ENCODE data around the gene PTPN14. TPM values are rescaled to one million over a fixed set of nuclear protein-coding genes. Genes with fewer than 3 reads are reported as not detected.
"Not testable (repeated sequence)": the region's sequence is repeated elsewhere in the genome, so short reads cannot be mapped to it uniquely, and the experiment has no call there.

PTPN14 gene
- total RNA-seq, 6 donors from 2014 or later, result 15.4 to 42.9 (median 27.0) TPM

DNA sequence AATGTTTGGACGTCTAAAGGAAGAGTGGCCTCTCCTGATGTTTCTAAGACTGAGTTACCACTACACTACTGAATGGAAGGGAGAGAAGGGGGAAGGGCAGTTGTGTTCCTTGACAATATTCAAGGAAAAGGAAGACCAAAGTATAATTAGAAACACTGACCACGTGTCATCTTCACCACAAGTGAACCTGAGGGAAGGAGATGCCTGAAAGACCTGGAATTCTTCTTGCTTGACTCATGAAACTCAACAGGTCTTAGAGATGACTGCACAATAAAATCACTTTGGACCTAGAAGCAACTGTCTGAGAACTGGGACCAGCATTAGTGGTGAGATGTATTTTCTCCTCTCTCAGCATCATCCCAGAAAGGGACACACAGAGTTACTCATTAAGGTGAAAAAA is 56.7 kb downstream of the PTPN14 start:
- Histone ChIP-seq H3K9me3 (no peaks in the 10 kb centered on the region), H3K27ac (no peak overlapping the region), H3K27me3 (no peaks in the 10 kb centered on the region), H3K4me1 (peaks cover 0 to 6% (median 0%) of the 10 kb centered on the region in 4 donors), H3K4me3 (no peak overlapping the region), H3K36me3 (no peaks in the 10 kb centered on the region)
- 53 to 59% methylated on average over 2 of the region's 2 CpGs for WGBS, 2 donors
- no peak for ATAC-seq (ENCODE audit: low FRiP score in 2 of 2)
- DNase-seq, result no peak
- no peak for TF ChIP-seq POLR2A (IDR thresholded peaks at IDR 0.05)
- TF ChIP-seq POLR2AphosphoS5 (IDR thresholded peaks at IDR 0.05), result no peak
- TF ChIP-seq EP300 (IDR thresholded peaks at IDR 0.05), result no peak
- TF ChIP-seq, protein P1, sequence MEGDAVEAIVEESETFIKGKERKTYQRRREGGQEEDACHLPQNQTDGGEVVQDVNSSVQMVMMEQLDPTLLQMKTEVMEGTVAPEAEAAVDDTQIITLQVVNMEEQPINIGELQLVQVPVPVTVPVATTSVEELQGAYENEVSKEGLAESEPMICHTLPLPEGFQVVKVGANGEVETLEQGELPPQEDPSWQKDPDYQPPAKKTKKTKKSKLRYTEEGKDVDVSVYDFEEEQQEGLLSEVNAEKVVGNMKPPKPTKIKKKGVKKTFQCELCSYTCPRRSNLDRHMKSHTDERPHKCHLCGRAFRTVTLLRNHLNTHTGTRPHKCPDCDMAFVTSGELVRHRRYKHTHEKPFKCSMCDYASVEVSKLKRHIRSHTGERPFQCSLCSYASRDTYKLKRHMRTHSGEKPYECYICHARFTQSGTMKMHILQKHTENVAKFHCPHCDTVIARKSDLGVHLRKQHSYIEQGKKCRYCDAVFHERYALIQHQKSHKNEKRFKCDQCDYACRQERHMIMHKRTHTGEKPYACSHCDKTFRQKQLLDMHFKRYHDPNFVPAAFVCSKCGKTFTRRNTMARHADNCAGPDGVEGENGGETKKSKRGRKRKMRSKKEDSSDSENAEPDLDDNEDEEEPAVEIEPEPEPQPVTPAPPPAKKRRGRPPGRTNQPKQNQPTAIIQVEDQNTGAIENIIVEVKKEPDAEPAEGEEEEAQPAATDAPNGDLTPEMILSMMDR (IDR thresholded peaks at IDR 0.05), result no peak

DNA sequence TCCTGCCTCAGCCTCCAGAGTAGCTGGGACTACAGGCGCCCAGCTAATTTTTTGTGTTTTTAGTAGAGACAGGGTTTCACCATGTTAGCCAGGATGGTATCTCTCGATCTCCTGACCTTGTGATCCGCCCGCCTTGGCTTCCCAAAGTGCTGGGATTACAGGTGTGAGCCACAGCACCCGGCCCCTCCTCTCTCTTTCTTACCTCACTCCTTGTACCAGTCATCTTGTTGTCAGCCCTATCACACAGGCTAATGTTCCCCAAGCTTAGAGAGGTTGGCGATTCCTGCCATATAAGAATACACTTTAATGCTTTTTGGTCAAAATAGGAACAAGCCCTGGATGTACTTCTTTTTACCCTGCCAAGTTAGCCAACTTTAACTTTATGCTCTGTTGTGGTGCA is 57.2 kb downstream of the PTPN14 start:
- H3K27ac ChIP-seq; H3K4me1 ChIP-seq; H3K4me3 ChIP-seq; ATAC-seq (ENCODE audit: low FRiP score in 2 of 2); H3K36me3 ChIP-seq; H3K9me3 ChIP-seq; H3K27me3 ChIP-seq; DNase-seq: not testable (repeated sequence)
- WGBS, 2 donors, result 82 to 96% methylated on average over 6 of the region's 6 CpGs

DNA sequence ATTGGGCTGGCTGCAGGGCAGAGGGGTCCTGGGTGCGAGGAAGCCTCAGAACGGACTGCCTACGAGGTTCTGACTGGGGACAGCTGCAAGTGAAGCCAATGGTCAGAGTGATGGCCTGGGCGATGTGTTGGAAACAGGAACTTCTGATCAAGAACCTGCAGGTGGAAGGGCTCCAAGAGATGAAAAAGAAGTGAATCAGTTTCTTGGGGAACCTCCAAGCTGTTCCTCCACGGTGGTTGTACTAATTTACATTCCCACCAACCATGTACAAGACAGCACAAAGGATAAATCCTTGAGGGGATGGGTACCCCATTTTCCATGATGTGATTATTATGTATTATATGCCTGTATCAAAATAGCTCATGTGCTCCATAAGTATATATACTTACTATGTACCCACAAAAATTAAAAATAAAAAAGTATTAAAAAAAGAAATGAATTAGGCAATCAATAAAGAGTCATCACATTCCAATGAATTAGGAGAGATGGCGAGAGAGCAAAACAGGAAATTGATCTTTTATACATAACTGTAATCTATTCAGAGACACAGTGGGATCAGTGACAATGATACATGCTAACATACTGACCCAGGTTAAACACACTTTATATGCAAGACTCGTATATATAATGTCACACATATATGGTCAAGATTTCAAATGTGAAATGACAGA is 58.1 kb downstream of the PTPN14 start:
- ATAC-seq (ENCODE audit: low FRiP score in 2 of 2) (no peak), DNase-seq (no peak)
- H3K9me3 ChIP-seq, result no peaks in the 10 kb centered on the region
- TF ChIP-seq, protein P1 (IDR thresholded peaks at IDR 0.05), result no peak
- TF ChIP-seq POLR2A (IDR thresholded peaks at IDR 0.05), result no peak
- TF ChIP-seq POLR2AphosphoS5 (IDR thresholded peaks at IDR 0.05), result no peak
- TF ChIP-seq EP300 (IDR thresholded peaks at IDR 0.05), result no peak
- no peak overlapping the region for H3K4me3 ChIP-seq
- no peaks in the 10 kb centered on the region for H3K36me3 ChIP-seq
- no peak overlapping the region for H3K27ac ChIP-seq
- no peaks in the 10 kb centered on the region for H3K27me3 ChIP-seq
- 80 to 87% methylated on average over 7 of the region's 7 CpGs for WGBS, 2 donors
- H3K4me1 ChIP-seq, result peaks cover 0 to 6% (median 0%) of the 10 kb centered on the region in 4 donors

DNA sequence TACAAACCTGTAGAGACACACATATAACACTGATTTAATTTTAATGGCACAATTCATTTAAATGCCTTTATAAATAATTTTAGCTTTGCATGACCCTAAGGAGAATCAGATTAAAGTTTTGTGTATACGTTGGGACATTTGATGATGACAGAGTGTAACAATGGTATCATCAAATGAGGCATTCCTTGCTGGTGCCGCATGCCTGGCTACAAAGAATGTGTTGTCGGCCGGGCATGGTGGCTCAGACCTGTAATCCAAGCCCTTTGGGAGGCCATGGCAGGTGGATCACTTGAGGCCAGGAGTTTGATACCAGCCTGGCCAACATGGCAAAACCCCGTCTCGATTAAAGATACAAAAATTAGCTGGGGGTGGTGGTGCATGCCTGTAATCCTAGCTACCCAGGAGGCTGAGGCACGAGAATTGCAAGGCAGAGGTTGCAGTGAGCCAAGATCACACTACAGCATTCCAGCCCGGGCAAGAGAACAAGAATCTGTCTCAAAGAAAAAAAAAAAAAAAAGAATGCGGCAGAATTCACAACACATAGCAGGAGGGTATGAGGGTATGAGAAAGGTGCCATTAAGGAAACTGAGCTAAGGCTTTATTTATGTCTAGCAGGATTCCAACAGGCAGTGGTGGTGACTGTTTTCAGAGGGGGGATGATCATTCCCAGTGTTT is 58.9 kb downstream of the PTPN14 start:
- Histone ChIP-seq H3K9me3 (no peaks in the 10 kb centered on the region), H3K4me1 (peaks cover 0 to 6% (median 0%) of the 10 kb centered on the region in 4 donors), H3K4me3 (no peak overlapping the region), H3K27me3 (no peaks in the 10 kb centered on the region), H3K36me3 (no peaks in the 10 kb centered on the region), H3K27ac (no peak overlapping the region)
- ATAC-seq (ENCODE audit: low FRiP score in 2 of 2) (no peak), DNase-seq (no peak)
- 86 to 87% methylated on average over 9 of the region's 9 CpGs for WGBS, 2 donors
- TF ChIP-seq, protein P1 (IDR thresholded peaks at IDR 0.05), result no peak
- TF ChIP-seq EP300 (IDR thresholded peaks at IDR 0.05), result no peak
- TF ChIP-seq POLR2A (IDR thresholded peaks at IDR 0.05), result no peak
- TF ChIP-seq POLR2AphosphoS5 (IDR thresholded peaks at IDR 0.05), result no peak

DNA sequence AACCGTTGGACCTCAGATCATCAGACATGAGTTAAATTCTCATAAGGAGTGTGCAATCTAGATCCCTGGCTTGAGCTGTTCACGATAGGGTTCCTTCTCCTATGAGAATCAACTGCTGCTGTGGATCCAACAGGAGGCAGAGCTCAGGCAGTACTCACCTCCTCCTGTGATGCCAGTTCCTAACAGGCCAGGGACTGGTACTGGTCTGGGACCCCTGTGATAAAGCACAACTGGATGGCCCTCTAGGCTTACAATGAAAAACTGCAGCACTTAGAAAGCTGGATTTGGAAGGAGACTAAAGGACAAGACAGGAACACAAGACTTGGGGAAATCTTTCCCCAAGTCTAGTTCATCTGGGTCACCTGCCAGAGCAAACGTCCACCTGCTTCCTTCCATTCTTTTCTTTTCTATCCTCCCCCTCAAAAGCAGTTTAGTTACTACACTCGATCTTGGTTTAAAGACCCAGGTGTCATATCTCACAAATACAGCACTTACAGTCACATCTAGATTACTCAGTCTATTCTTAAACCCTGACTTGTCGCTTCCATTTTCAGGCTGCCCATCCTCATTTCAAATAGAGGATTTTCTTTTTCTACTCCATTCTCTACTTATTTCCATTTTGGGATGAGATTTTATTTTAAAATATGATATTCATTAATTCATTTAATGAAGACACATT is 59.8 kb downstream of the PTPN14 start:
- H3K9me3 ChIP-seq, result no peaks in the 10 kb centered on the region
- H3K36me3 ChIP-seq, result no peaks in the 10 kb centered on the region
- DNase-seq, result no peak
- peaks cover 0 to 6% (median 0%) of the 10 kb centered on the region in 4 donors for H3K4me1 ChIP-seq
- WGBS, 2 donors, result 79 to 80% methylated on average over 5 of the region's 5 CpGs
- TF ChIP-seq, protein P1 (IDR thresholded peaks at IDR 0.05), result no peak
- TF ChIP-seq POLR2A (IDR thresholded peaks at IDR 0.05) (no peak), EP300 (IDR thresholded peaks at IDR 0.05) (no peak), POLR2AphosphoS5 (IDR thresholded peaks at IDR 0.05) (no peak)
- H3K27ac ChIP-seq, result no peak overlapping the region
- H3K4me3 ChIP-seq, result no peak overlapping the region
- ATAC-seq (ENCODE audit: low FRiP score in 2 of 2), result no peak
- no peaks in the 10 kb centered on the region for H3K27me3 ChIP-seq

Data from upper lobe of left lung (tissue), 6 donors.